ENCODE data around the gene FOLR3.

Gene FOLR3

DNA sequence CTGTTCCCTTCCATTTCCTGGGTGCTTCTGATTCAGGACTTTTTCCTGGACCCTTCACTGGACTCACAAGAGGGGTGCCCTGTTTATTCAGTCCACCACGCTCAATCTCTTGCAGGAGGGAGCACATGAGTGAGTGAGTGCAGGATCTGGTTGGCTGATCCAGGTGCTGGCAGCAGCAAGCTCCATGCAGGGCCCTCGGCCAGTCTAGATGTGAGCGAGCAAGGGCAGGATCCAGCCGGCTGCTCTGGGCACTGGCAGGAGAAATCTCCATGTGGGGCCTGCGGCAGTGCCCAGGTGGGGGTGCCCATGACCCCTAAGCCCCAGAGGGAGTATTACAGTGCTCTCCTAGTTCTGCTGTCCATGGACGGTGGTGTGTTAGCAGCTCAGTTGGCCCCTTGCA is 11.5 kb upstream of the FOLR3 start:
- peaks cover 45 to 52% of the 10 kb centered on the region in 2 experiments for H3K4me1 ChIP-seq (ENCODE audit: control insufficient read depth in 1 of 2, insufficient read depth in 1 of 2, low read depth in 1 of 2, low read length in 1 of 2)
- no peak overlapping the region for H3K4me3 ChIP-seq (ENCODE audit: low read depth in 1 of 2, low read length in 1 of 2)
- no peaks in the 10 kb centered on the region for H3K9me3 ChIP-seq
- TF ChIP-seq, protein P1, sequence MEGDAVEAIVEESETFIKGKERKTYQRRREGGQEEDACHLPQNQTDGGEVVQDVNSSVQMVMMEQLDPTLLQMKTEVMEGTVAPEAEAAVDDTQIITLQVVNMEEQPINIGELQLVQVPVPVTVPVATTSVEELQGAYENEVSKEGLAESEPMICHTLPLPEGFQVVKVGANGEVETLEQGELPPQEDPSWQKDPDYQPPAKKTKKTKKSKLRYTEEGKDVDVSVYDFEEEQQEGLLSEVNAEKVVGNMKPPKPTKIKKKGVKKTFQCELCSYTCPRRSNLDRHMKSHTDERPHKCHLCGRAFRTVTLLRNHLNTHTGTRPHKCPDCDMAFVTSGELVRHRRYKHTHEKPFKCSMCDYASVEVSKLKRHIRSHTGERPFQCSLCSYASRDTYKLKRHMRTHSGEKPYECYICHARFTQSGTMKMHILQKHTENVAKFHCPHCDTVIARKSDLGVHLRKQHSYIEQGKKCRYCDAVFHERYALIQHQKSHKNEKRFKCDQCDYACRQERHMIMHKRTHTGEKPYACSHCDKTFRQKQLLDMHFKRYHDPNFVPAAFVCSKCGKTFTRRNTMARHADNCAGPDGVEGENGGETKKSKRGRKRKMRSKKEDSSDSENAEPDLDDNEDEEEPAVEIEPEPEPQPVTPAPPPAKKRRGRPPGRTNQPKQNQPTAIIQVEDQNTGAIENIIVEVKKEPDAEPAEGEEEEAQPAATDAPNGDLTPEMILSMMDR (IDR thresholded peaks at IDR 0.05) = no peak
- peak overlapping the region; percentile 66 for H3K27ac ChIP-seq
- H3K27me3 ChIP-seq = no peaks in the 10 kb centered on the region
- H3K36me3 ChIP-seq = no peaks in the 10 kb centered on the region

DNA sequence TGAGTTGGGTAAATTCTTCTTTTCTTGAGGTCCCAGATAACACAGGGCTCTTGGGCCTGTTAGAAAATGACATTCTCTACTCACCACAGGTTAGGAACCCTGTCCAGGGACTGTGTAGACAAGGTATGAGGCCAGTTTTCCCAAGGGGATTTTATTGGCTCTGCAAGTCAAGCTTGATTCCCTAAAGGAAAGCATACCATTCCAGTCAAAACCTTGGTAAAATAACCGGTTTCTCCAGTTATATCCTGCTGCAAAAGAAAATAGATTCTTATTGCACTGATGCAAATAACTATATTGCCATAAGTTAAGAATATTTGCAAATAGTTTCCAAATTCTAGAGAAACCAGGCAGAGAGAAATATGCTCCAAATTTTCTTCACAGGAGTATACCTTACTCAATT is 9.6 kb upstream of the FOLR3 start:
- TF ChIP-seq, protein P1 (IDR thresholded peaks at IDR 0.05) = no peak
- no peak overlapping the region for H3K27ac ChIP-seq
- no peak overlapping the region for H3K4me3 ChIP-seq (ENCODE audit: low read depth in 1 of 2, low read length in 1 of 2)
- peaks cover 49 to 50% of the 10 kb centered on the region in 2 experiments for H3K4me1 ChIP-seq (ENCODE audit: control insufficient read depth in 1 of 2, insufficient read depth in 1 of 2, low read depth in 1 of 2, low read length in 1 of 2)
- H3K36me3 ChIP-seq = no peaks in the 10 kb centered on the region
- no peaks in the 10 kb centered on the region for H3K9me3 ChIP-seq
- no peaks in the 10 kb centered on the region for H3K27me3 ChIP-seq

DNA sequence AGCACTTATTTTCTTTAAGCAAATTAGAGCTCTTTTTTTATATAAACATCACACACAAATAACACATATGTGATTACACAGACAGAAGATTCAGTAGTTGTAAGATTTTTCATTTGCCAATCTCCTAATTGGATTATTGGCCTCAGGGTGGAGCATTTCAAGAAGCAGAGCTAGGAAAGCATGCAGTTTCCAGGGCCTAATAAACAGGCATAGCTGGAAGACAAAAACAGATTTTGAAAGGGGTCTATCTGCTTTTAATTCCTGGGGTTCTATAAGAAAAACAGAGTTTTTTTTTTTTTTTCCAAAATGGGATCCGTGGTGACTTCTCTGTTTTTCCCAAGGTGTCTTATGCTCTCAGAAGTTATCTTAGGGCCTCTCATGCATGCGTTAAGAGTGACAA is 7.6 kb upstream of the FOLR3 start:
- Histone ChIP-seq H3K27ac (no peak overlapping the region), H3K27me3 (no peaks in the 10 kb centered on the region), H3K9me3 (no peaks in the 10 kb centered on the region), H3K4me3 (ENCODE audit: low read depth in 1 of 2, low read length in 1 of 2) (no peak overlapping the region), H3K4me1 (ENCODE audit: control insufficient read depth in 1 of 2, insufficient read depth in 1 of 2, low read depth in 1 of 2, low read length in 1 of 2) (peaks cover 64 to 65% of the 10 kb centered on the region in 2 experiments), H3K36me3 (no peaks in the 10 kb centered on the region)
- TF ChIP-seq, protein P1 (IDR thresholded peaks at IDR 0.05) = no peak

DNA sequence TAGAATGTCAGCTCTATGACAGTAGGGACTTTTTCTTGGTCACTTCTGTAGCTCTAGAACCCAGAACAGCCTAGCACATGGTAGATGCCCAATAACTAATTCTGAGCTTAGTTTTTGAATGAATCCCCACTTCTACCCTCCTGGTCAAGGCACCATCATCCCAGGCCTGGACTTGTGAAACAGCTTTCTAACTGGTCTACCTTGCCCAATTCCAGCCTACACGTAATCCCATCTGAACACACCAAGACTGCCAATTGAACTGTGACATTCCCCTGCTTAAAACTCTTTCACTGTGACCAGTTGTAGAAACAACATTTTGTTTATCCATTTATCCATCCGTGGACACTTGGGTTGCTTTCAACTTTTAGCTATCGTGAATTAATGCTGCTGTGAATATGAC is 6.1 kb upstream of the FOLR3 start:
- H3K4me3 ChIP-seq (ENCODE audit: low read depth in 1 of 2, low read length in 1 of 2) = no peak overlapping the region
- TF ChIP-seq, protein P1 (IDR thresholded peaks at IDR 0.05) = no peak
- H3K4me1 ChIP-seq (ENCODE audit: control insufficient read depth in 1 of 2, insufficient read depth in 1 of 2, low read depth in 1 of 2, low read length in 1 of 2) = peaks cover 65 to 68% of the 10 kb centered on the region in 2 experiments
- H3K27me3 ChIP-seq = no peaks in the 10 kb centered on the region
- no peaks in the 10 kb centered on the region for H3K36me3 ChIP-seq
- H3K9me3 ChIP-seq = no peaks in the 10 kb centered on the region
- H3K27ac ChIP-seq = peak overlapping the region; percentile 29

DNA sequence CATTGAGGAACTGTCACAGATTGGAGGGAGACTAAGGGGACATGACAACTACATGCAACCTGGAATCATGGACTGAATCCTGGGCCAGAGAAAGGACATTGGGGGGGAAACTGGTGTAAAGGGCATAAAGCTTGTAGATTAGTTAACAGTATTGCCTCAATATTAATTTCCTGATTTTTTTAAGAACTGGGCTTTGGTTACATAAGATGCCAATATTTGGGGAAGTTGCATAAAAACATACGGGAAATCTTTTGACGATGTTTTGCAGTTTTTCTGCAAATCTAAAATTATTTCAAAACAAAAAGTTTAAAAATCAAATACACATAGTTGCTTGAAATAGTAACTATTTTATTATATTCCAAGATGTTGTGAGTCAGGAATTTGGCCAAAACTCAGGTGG is 2.9 kb upstream of the FOLR3 start:
- TF ChIP-seq, protein P1 (IDR thresholded peaks at IDR 0.05) = no peak
- Histone ChIP-seq H3K27me3 (no peaks in the 10 kb centered on the region), H3K36me3 (peaks cover 9% of the 10 kb centered on the region), H3K4me1 (ENCODE audit: control insufficient read depth in 1 of 2, insufficient read depth in 1 of 2, low read depth in 1 of 2, low read length in 1 of 2) (peaks cover 89 to 91% of the 10 kb centered on the region in 2 experiments), H3K27ac (peak overlapping the region; percentile 96), H3K4me3 (ENCODE audit: low read depth in 1 of 2, low read length in 1 of 2) (peak overlapping the region; percentile 25 to 43), H3K9me3 (no peaks in the 10 kb centered on the region)

Measured in neutrophil (primary cell).